GM18511 (cell line): ENCODE data around the gene CES4A.
"Not testable (repeated sequence)": the region's sequence is repeated elsewhere in the genome, so short reads cannot be mapped to it uniquely, and the experiment has no call there.

Source experiments
- ATAC-seq: cut with Tn5 transposase; IDR thresholded peaks from one replicate; pipeline ENCODE4 v1.9.1; 2021; ENCODE audit warnings: mild to moderate bottlenecking, moderate library complexity; ENCODE audit not compliant: unreplicated experiment

CES4A gene

GRCh38 chr16:66983033-66983432, 5.4 kb upstream of the CES4A start:
- no peak for ATAC-seq

- no peak for ATAC-seq
Measured at GRCh38 chr16:66984892-66985311, 3.5 kb upstream of the CES4A start.

- no peak for ATAC-seq
Measured at GRCh38 chr16:66986559-66986958, 1.8 kb upstream of the CES4A start.

GRCh38 chr16:66991545-66992077, 3.2 kb downstream of the CES4A start:
- ATAC-seq = no peak

- ATAC-seq = not testable (repeated sequence)
Measured at GRCh38 chr16:66993558-66993957, 5.2 kb downstream of the CES4A start.

- no peak for ATAC-seq
Measured at GRCh38 chr16:66996324-66996982, 8.1 kb downstream of the CES4A start.

- no peak for ATAC-seq
Measured at GRCh38 chr16:66996983-66997358, 8.6 kb downstream of the CES4A start.

DNA sequence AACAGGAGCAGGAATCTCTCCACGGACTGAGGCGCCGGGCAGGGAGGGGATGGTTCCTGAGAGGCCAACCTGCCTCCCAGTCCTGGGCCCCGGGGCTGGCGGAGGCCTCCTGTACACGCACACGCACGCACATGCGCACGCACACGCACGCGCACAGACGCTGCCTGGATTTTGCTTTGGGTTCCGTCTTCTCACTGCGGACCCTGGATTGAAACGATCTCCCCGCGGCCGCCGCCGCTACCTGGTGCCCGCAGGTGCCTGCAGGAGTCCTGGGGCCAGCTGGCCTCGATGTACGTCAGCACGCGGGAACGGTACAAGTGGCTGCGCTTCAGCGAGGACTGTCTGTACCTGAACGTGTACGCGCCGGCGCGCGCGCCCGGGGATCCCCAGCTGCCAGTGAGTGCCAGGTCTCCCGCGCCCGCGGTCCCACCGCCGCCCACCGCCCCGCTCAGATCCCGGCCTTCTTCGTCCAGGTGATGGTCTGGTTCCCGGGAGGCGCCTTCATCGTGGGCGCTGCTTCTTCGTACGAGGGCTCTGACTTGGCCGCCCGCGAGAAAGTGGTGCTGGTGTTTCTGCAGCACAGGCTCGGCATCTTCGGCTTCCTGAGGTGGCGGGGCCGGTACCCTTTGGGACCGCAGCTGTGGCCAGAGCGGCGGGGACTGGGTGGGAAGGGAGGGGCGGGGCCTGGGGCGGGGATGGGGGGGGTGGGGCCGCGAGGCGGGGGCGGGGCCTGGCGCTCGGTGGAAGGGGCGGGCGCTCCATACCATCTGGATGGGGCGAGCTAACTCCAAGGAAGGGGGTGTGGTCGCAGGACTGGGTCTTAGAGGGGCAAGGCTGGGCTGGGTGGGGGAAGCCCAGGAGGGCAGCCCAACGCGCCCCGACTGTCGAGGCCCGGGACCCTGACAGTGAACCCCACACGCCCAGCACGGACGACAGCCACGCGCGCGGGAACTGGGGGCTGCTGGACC, 12.3 kb downstream of the CES4A start:
- ATAC-seq = no peak

- no peak for ATAC-seq
Measured at GRCh38 chr16:67001726-67002125, 13.3 kb downstream of the CES4A start.

DNA sequence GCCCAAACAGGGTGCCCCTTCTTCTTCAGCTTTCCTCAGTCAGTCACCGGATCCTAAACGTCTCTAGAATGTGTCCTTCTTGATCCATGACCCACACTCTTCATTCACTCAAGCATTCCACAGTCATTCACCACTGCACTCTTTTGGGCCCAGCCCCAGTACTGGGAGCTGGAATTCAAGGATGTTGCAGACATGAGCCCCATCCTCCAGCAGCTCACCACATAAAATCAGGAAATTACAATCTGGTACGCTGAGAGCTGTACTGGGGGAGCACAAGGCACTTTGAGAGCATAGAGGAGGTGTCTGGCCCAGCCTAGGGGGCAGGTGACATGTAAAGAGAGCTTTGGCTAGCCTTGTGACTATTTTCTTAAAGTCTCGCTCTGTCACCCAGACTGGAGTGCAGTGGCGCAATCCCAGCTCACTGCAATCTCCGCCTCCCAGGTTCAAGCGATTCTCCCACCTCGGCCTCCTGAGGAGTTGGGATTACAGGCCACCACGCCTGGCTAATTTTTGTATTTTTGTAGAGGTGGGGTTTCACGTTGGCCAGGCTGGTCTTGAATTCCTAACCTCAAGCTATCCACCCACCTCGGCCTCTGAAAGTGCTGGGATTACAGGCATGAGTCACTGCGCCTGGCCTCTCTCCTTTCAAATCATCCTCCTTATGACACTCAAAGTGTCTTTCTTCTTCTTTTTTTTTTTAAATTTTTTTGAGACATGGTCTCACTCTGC, 18.7 kb downstream of the CES4A start:
- no peak for ATAC-seq

GRCh38 chr16:67009158-67009557, 20.8 kb downstream of the CES4A start:
- no peak for ATAC-seq

GRCh38 chr16:67011274-67011673, 22.9 kb downstream of the CES4A start:
- no peak for ATAC-seq

DNA sequence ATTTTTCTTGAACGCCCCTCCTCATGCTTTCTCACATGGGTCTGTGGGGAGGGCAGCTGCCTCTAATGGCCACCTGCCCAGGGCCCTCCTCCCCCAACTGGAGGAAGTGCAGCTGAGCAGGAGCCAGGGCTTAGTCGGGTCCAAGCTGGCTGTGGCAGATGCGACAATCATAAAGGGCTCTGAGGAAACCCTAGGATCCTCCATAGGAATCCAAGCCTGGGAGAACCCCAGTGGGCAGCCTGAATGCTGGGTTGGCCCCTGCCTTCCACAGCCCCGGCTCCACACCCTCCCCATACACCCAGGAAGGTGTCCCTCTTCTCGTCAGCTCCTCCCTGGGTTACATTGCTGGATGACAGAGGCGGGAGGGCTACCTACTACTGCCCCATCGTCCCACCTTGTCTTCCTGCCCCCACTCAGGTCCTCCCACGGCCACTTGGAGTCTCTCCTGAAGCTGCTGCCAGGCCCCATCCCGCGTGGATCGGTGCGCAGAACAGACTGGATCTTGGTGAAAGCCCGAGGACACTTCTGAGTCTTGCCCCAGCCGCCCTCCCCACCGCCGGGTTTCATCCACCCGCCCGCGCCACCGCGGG, 24.9 kb downstream of the CES4A start:
- ATAC-seq = no peak

- ATAC-seq = peak; percentile 53
Measured at GRCh38 chr16:67013823-67014633, 25.6 kb downstream of the CES4A start.

GRCh38 chr16:67014634-67015312, 26.4 kb downstream of the CES4A start:
- no peak for ATAC-seq

DNA sequence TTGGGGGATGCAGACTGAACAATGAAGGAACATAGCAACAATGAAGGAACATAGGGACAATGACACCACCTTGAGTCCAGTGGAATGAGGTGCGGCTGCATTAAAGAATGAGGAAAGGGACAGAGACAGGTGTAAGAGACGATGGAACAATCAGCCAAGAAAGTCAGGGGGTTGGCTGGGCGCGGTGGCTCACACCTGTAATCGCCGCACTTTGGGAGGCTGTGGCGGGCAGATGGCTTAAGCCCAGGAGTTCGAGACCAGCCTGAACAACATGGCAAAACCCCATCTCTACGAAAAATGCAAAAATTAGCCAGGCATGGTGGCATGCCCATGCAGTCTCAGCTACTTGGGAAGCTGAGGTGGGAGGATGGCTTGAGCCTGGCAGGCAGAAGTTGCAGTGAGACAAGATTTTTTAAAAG, 26.9 kb downstream of the CES4A start:
- ATAC-seq = no peak

- no peak for ATAC-seq
Measured at GRCh38 chr16:67016143-67016542, 27.8 kb downstream of the CES4A start.

DNA sequence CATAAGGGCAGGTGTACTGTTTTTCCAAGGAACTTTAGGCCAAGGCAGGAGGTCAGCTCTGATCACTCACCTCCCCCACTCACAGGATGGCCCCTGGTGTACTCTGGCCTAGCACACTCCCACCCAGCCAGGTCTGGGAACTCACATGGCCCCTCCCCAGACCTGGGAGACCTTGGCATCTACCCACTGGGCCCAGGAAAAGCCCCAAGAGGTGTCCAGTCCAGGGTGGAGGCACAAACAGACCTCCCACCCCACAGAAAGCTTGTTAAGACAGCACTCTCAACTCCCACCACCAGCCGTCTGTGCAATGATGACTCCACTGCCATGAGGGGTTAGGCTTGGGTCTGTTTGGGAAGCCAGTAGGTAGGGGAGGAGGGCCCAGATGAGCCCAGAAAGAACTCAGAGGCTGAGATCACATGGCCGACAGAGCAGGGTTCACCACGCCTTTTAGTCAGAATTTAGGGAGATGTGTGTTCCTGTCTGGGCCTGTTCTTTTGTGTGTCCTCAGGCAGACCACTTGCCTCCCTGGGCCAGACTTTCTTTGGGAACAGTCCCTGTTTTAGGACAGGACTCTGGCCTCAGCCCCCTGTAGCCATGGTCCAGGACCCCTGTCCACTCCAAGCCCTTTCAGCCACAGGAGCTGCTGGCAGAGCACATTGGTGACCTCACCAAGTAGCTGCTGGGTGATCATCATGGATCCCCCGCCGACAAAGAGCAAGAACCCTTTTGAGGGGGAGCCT, 28.5 kb downstream of the CES4A start:
- no peak for ATAC-seq

DNA sequence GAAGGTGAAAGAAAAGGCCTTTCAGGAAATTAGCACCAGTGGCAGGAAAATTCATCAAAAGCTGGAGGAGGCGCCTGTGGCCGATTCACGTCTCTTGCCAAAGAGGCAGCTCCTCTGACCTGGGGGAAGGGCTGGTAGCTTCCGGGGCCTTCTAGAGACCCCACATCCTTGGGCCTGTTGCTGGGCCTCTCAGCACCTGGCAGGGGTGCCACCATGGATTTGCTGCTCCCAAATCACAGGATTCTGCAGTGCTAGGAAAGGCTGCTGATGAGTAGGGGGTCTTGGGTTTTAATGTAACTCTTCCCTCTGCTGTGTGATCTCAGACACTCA, 29.0 kb downstream of the CES4A start:
- ATAC-seq = no peak
